CD4-positive, CD25-positive, alpha-beta regulatory T cell (primary cell): ENCODE data around the gene PMM1. TPM values are rescaled to one million over a fixed set of nuclear protein-coding genes. Genes with fewer than 3 reads are reported as not detected.

ENCODE experiments used
- ATAC-seq, 2 donors: fragments of 150-1000 bp; cut with Tn5 transposase; one replicate each; pipeline ENCODE4 v1.10.0; 2021; ENCODE audit warnings: low read depth in 2 of 2, moderate number of reproducible peaks in 2 of 2, moderate library complexity in 1 of 2
- DNase-seq, 3 donors: peaks; one replicate each; pipeline versions ENCODE4 v3.0.0 to v3.0.0-alpha.2; 2012 to 2022; ENCODE audit warnings: mixed read lengths in 1 of 3
- H3K27ac ChIP-seq: one replicate; pipeline ENCODE4 v1.7.0; 2013; ENCODE audit warnings: mild to moderate bottlenecking, low read length; ENCODE audit not compliant: insufficient read depth, poor library complexity, severe bottlenecking
- H3K27me3 ChIP-seq: one replicate; pipeline ENCODE4 v1.7.0; 2013; ENCODE audit warnings: low read length; ENCODE audit not compliant: control insufficient read depth, insufficient read depth
- H3K36me3 ChIP-seq: one replicate; pipeline ENCODE4 v1.7.0; 2013; ENCODE audit warnings: mild to moderate bottlenecking, low read length, moderate library complexity; ENCODE audit not compliant: control insufficient read depth, insufficient read depth
- H3K4me1 ChIP-seq: 2 replicates; pipeline ENCODE4 v1.7.0; 2013; ENCODE audit warnings: mild to moderate bottlenecking, low read length; ENCODE audit not compliant: insufficient read depth, control insufficient read depth, poor library complexity, severe bottlenecking
- H3K4me3 ChIP-seq: one replicate; pipeline ENCODE4 v1.7.0; 2013; ENCODE audit warnings: low read depth, mild to moderate bottlenecking, low read length, moderate library complexity
- H3K9me3 ChIP-seq, 2 experiments: 1 replicate in 1 of 2; 2 replicates in 1 of 2; pipeline ENCODE4 v1.7.0; 2013; ENCODE audit warnings: low read length in 2 of 2, mild to moderate bottlenecking in 1 of 2, moderate library complexity in 1 of 2; ENCODE audit not compliant: control insufficient read depth in 2 of 2
- H3K27ac Mint-ChIP-seq, 3 donors: one replicate each; pipeline ENCODE4 v1.8.0; 2020 to 2022; ENCODE audit warnings: mild to moderate bottlenecking in 3 of 3, mixed read lengths in 3 of 3, moderate library complexity in 2 of 3
- H3K27me3 Mint-ChIP-seq: one replicate; pipeline ENCODE4 v1.8.0; 2022; ENCODE audit warnings: mild to moderate bottlenecking, mixed read lengths
- H3K36me3 Mint-ChIP-seq: one replicate; pipeline ENCODE4 v1.8.0; 2020; ENCODE audit warnings: mixed read lengths
- H3K4me1 Mint-ChIP-seq, 4 donors: one replicate each; pipeline ENCODE4 v1.8.0; 2020 to 2022; ENCODE audit warnings: mixed read lengths in 4 of 4, mild to moderate bottlenecking in 1 of 4
- H3K4me3 Mint-ChIP-seq, 4 donors: one replicate each; pipeline ENCODE4 v1.8.0; 2020 to 2022; ENCODE audit warnings: mild to moderate bottlenecking in 4 of 4, mixed read lengths in 4 of 4, moderate library complexity in 3 of 4
- H3K9me3 Mint-ChIP-seq, 7 donors: one replicate each; pipeline ENCODE4 v1.8.0; 2020 to 2022; ENCODE audit warnings: mixed read lengths in 7 of 7, mild to moderate bottlenecking in 3 of 7, moderate library complexity in 2 of 7
- polyA plus RNA-seq, 4 donors: library from polyadenylated mRNA; unstranded; fragments of 300-500 nt; fragmentation: Illumina TruSeq; gene quantifications; one replicate each; pipeline ENCODE4 v1.2.3, GENCODE V29; 2021
- total RNA-seq: library from RNA; stranded (reverse); gene quantifications from one replicate; pipeline ENCODE4 v1.2.3, GENCODE V29; 2022

The PMM1 gene
- total and polyA plus RNA-seq, 5 donors from 2014 or later, result 37.4 to 56.0 (median 48.2) TPM

- DNase-seq (no peak), ATAC-seq (no peak)
- no peaks in the 10 kb centered on the region for H3K4me1 ChIP-seq
- H3K9me3 ChIP-seq, result no peaks in the 10 kb centered on the region
- H3K4me3 ChIP-seq, result no peak overlapping the region
- H3K36me3 ChIP-seq, result no peaks in the 10 kb centered on the region
- H3K27me3 ChIP-seq, result no peaks in the 10 kb centered on the region
- H3K27me3 Mint-ChIP-seq, result peaks cover 13% of the 10 kb centered on the region
- no peaks in the 10 kb centered on the region for H3K36me3 Mint-ChIP-seq
- H3K9me3 Mint-ChIP-seq, result peaks cover 0 to 1% (median 0%) of the 10 kb centered on the region in 7 donors
- no peaks in the 10 kb centered on the region for H3K4me1 Mint-ChIP-seq
- H3K4me3 Mint-ChIP-seq, result no peak overlapping the region
- peak overlapping the region in 1 of 3 donors; percentile 52 for H3K27ac Mint-ChIP-seq
- no peak overlapping the region for H3K27ac ChIP-seq
These were observed 37.6 kb downstream of the PMM1 start for GRCh38 chr22:41551877-41552582.

DNA sequence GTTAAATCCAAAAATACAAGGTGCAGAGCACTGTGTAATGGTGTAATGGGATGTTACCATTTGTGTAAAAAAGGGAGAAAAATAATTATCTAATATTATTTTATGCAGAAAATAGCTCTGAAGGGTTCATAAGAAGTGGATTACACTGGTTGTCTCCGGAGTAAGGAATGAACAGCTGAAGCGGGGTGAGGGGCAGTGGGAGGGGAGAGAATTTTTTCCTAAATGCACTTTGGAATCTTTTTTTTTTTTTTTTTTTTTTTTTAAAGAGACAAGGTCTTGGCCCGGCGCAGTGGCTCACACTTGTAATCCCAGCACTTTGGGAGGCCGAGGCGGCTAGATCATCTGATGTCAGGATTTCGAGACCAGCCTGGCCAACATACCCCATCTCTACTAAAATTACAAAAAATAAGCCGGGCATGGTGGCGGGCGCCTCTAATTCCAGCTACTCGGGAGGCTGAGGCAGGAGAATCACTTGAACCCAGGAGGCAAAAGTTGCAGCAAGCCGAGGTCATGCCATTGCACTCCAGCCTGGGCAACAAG is 38.6 kb downstream of the PMM1 start:
- no peaks in the 10 kb centered on the region for H3K36me3 Mint-ChIP-seq
- Histone ChIP-seq H3K4me1 (no peaks in the 10 kb centered on the region), H3K27me3 (no peaks in the 10 kb centered on the region), H3K27ac (no peak overlapping the region), H3K36me3 (no peaks in the 10 kb centered on the region), H3K9me3 (no peaks in the 10 kb centered on the region), H3K4me3 (no peak overlapping the region)
- no peak for ATAC-seq
- H3K9me3 Mint-ChIP-seq, result peaks cover 0 to 1% (median 0%) of the 10 kb centered on the region in 7 donors
- no peak for DNase-seq
- H3K27ac Mint-ChIP-seq, result no peak overlapping the region
- H3K4me3 Mint-ChIP-seq, result no peak overlapping the region
- peaks cover 10% of the 10 kb centered on the region for H3K27me3 Mint-ChIP-seq
- peaks cover 0 to 1% (median 0%) of the 10 kb centered on the region in 4 donors for H3K4me1 Mint-ChIP-seq

- no peak for ATAC-seq
- DNase-seq, result no peak
- Mint-ChIP-seq H3K27me3 (peaks cover 10% of the 10 kb centered on the region), H3K4me3 (no peak overlapping the region), H3K36me3 (no peaks in the 10 kb centered on the region), H3K27ac (no peak overlapping the region), H3K4me1 (peaks cover 0 to 20% (median 10%) of the 10 kb centered on the region in 4 donors), H3K9me3 (no peaks in the 10 kb centered on the region)
- no peaks in the 10 kb centered on the region for H3K27me3 ChIP-seq
- H3K27ac ChIP-seq, result no peak overlapping the region
- H3K4me3 ChIP-seq, result no peak overlapping the region
- H3K36me3 ChIP-seq, result no peaks in the 10 kb centered on the region
- no peaks in the 10 kb centered on the region for H3K9me3 ChIP-seq
- H3K4me1 ChIP-seq, result peaks cover 3% of the 10 kb centered on the region
These were observed 40.8 kb downstream of the PMM1 start for GRCh38 chr22:41548830-41549211.

DNA sequence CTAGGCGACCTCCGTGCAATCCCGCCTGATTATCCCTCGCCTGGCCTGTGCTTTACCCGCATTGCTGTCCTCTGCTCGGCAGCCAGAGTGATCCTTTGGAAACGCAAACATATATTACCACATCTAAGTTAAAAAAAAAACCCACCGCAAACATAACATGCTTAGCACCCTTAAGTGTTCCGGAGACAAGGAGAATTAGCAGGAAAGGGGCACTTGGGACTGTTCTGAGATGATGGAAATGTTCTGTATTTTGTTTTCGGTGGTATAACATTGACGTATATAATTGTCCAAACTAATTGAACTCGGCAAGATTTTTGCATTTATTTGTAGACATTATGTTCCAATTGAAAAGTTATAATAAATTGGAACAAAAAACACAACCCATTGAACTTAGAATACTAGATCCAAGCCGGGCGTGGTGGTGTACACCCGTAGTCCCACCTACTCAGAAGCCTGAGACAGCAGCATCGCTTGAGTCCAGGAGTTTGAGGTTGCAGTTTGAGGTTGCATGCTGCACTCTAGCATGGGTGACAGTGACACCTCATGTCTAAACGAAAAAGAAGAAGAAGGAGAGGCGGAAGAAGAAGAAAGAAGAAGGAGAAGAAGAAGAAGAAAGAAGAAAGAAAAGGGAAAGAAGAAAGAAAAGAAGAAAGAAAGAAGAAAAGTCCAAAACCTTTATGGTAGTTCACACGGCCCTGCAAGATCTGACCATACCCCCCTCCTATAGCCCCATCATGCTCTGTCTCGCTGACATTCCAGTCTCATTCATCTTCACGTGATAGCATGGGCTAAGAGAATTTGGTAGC is 44.8 kb downstream of the PMM1 start:
- Histone ChIP-seq H3K36me3 (peaks cover 3% of the 10 kb centered on the region), H3K4me3 (peak overlapping the region; percentile 82), H3K27me3 (no peaks in the 10 kb centered on the region), H3K27ac (peak overlapping the region; percentile 70), H3K4me1 (peaks cover 13% of the 10 kb centered on the region), H3K9me3 (no peaks in the 10 kb centered on the region)
- H3K9me3 Mint-ChIP-seq, result no peaks in the 10 kb centered on the region
- peaks cover 6% of the 10 kb centered on the region for H3K27me3 Mint-ChIP-seq
- ATAC-seq, result no peak
- no peak for DNase-seq
- H3K36me3 Mint-ChIP-seq, result no peaks in the 10 kb centered on the region
- H3K27ac Mint-ChIP-seq, result peak overlapping the region; percentile 88 to 97 (median 94)
- peak overlapping the region; percentile 95 to 99 (median 97) for H3K4me3 Mint-ChIP-seq
- H3K4me1 Mint-ChIP-seq, result peaks cover 0 to 51% (median 27%) of the 10 kb centered on the region in 4 donors

GRCh38 chr22:41543854-41544670 is 45.6 kb downstream of the PMM1 start, which contains the start of gene POLR3H:
POLR3H (minus strand) TSS chr22:41544470; CDS start chr22:41544101, 369 bp downstream.
- peaks cover 10% of the 10 kb centered on the region for H3K36me3 ChIP-seq
- peak within 1 kb of the TSS; percentile 95 to 99 (median 97) for H3K4me3 Mint-ChIP-seq
- H3K4me1 ChIP-seq, result peaks cover 13% of the 10 kb centered on the region
- H3K9me3 ChIP-seq, result no peaks in the 10 kb centered on the region
- H3K27ac ChIP-seq, result peak within 1 kb of the TSS; percentile 77
- no peaks in the 10 kb centered on the region for H3K27me3 ChIP-seq
- peak within 1 kb of the TSS; percentile 82 for H3K4me3 ChIP-seq
- no peaks in the 10 kb centered on the region for H3K9me3 Mint-ChIP-seq
- no peaks in the 10 kb centered on the region for H3K36me3 Mint-ChIP-seq
- no peaks in the 10 kb centered on the region for H3K27me3 Mint-ChIP-seq
- DNase-seq (peak; percentile 94 to 98 (median 96)), ATAC-seq (peak; percentile 97 to 98)
- peak within 1 kb of the TSS; percentile 88 to 97 (median 94) for H3K27ac Mint-ChIP-seq
- peaks cover 0 to 51% (median 27%) of the 10 kb centered on the region in 4 donors for H3K4me1 Mint-ChIP-seq

DNA sequence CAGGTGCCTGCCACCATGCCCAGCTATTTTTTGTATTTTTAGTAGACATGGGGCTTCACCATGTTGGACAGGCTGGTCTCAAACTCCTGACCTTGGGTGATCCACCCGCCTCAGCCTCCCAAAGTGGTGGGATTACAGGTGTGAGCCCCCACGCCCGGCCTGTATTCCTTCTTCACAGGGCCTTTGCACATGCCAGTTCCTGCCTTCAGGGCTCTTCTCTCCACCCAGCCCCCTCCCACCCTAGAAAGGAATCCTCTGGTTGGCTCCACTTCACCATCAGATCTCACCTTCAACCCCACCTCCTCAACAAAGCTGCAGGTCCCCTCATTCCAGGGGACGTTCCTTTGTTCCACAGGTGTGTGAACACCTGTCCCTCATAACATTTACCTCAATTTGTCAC is 47.4 kb downstream of the PMM1 start:
- H3K36me3 Mint-ChIP-seq, result no peaks in the 10 kb centered on the region
- H3K4me3 Mint-ChIP-seq, result peak overlapping the region; percentile 41 to 97 (median 92)
- Histone ChIP-seq H3K4me1 (peaks cover 13% of the 10 kb centered on the region), H3K9me3 (no peaks in the 10 kb centered on the region), H3K27ac (no peak overlapping the region), H3K36me3 (peaks cover 11% of the 10 kb centered on the region), H3K27me3 (no peaks in the 10 kb centered on the region), H3K4me3 (no peak overlapping the region)
- no peak for DNase-seq
- peaks cover 0 to 51% (median 27%) of the 10 kb centered on the region in 4 donors for H3K4me1 Mint-ChIP-seq
- peak overlapping the region in 2 of 3 donors; percentile 91 to 97 for H3K27ac Mint-ChIP-seq
- H3K27me3 Mint-ChIP-seq, result no peaks in the 10 kb centered on the region
- H3K9me3 Mint-ChIP-seq, result no peaks in the 10 kb centered on the region
- ATAC-seq, result no peak

DNA sequence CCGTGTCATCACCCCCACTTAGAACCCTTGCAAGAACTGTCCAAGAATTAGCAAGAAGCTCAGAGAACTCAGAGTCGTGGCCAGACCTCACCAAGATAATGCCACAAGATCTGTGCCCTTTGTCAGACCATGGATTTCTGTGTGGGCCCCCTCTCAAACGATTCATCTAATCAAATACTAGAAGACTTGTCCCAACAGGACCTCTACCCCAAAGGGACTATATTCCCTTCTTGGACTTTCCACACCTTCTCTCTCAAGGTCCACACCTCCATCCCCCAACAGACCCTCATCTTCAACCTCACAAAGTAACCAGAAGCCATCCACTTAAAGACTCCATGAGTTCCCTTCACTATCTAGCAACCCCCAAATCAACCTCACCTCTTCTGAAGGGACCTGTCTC is 48.2 kb downstream of the PMM1 start:
- H3K4me1 Mint-ChIP-seq, result peaks cover 0 to 53% (median 27%) of the 10 kb centered on the region in 4 donors
- no peaks in the 10 kb centered on the region for H3K9me3 ChIP-seq
- no peak for DNase-seq
- no peak for ATAC-seq
- H3K36me3 Mint-ChIP-seq, result no peaks in the 10 kb centered on the region
- no peak overlapping the region for H3K4me3 ChIP-seq
- peaks cover 13% of the 10 kb centered on the region for H3K4me1 ChIP-seq
- H3K27ac ChIP-seq, result no peak overlapping the region
- H3K27me3 Mint-ChIP-seq, result no peaks in the 10 kb centered on the region
- no peaks in the 10 kb centered on the region for H3K27me3 ChIP-seq
- no peaks in the 10 kb centered on the region for H3K9me3 Mint-ChIP-seq
- peak overlapping the region; percentile 8 to 95 (median 71) for H3K4me3 Mint-ChIP-seq
- H3K27ac Mint-ChIP-seq, result peak overlapping the region; percentile 2 to 51 (median 34)
- H3K36me3 ChIP-seq, result peaks cover 11% of the 10 kb centered on the region
